GM18867 (cell line): Measurements from ENCODE around the gene SNRPB.

Source experiments
- ATAC-seq: cut with Tn5 transposase; IDR thresholded peaks from one replicate; pipeline ENCODE4 v1.9.1; 2021; ENCODE audit warnings: mild to moderate bottlenecking, moderate library complexity; ENCODE audit not compliant: unreplicated experiment

SNRPB gene

GRCh38 chr20:2430538-2430937 is 40.1 kb downstream of the SNRPB start:
- ATAC-seq, result no peak

GRCh38 chr20:2429051-2429450 is 41.5 kb downstream of the SNRPB start:
- ATAC-seq, result no peak

GRCh38 chr20:2421247-2421646 is 49.3 kb downstream of the SNRPB start:
- no peak for ATAC-seq

GRCh38 chr20:2420510-2420909 is 50.1 kb downstream of the SNRPB start:
- ATAC-seq, result no peak

GRCh38 chr20:2418388-2418787 is 52.2 kb downstream of the SNRPB start:
- ATAC-seq, result no peak

- no peak for ATAC-seq
These were observed 53.4 kb downstream of the SNRPB start for GRCh38 chr20:2417213-2417541.

- no peak for ATAC-seq
These were observed 53.9 kb downstream of the SNRPB start for GRCh38 chr20:2416541-2417212.
